Measurements from ENCODE around the gene ST3GAL3. TPM values are rescaled to one million over a fixed set of nuclear protein-coding genes. Genes with fewer than 3 reads are reported as not detected.

The ST3GAL3 gene
- total RNA-seq, 1 experiment from 2014 or later, result 26.8 TPM

DNA sequence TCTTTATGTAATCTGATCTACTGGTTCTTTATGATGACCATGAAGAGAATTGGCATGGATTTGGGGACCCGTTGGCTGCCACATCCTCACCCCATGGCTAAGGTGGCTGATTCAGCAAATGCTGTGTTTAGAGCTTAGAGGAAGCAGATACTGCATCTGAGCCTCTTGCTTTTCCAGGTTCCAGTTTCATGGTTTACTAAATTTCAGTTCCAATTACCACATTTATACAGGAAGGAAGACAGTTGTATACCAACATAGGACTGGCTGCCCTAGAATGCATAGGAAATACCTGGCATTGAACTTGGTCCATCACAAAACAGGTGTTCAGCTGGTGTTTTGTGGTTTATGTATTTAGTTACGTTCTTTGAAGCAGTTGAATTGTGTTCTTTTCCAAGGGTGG is 107.1 kb downstream of the ST3GAL3 start:
- intact Hi-C loops (cut with micrococcal nuclease; ENCODE audit: unreplicated experiment), result no loop called here
- TF ChIP-seq EZH2 (IDR thresholded peaks at IDR 0.05; ENCODE audit: borderline replicate concordance, low read depth, low read length, poor library complexity, severe bottlenecking), result no peak
- no TSS peak for BruUV-seq (replicated peaks)
- Histone ChIP-seq H3K36me3 (ENCODE audit: insufficient read depth, low read length, poor library complexity, severe bottlenecking) (peaks cover 11% of the 10 kb centered on the region), H3K27me3 (replicated peaks; ENCODE audit: insufficient read depth, low read depth, low read length, poor library complexity) (no peaks in the 10 kb centered on the region), H3K9me3 (ENCODE audit: low read depth, low read length, poor library complexity, severe bottlenecking) (peaks cover 14% of the 10 kb centered on the region), H3K4me3 (ENCODE audit: low read depth, low read length, poor library complexity, severe bottlenecking) (no peak overlapping the region), H3K4me1 (ENCODE audit: insufficient read depth, low read length, poor library complexity, severe bottlenecking) (no peaks in the 10 kb centered on the region), H3K27ac (ENCODE audit: low read depth, low read length, poor library complexity, severe bottlenecking) (no peak overlapping the region)
- DNase-seq (ENCODE audit: low spot score), result no peak
- ChIA-PET CTCF (no interaction called here), POLR2A (ENCODE audit: low non-redundant PET) (interaction anchor here (0.5 to 0.7 kb wide), 2 partner anchors 43 to 463 kb away, joined by 4 to 5 read pairs; no protein-coding TSS in a partner anchor)

DNA sequence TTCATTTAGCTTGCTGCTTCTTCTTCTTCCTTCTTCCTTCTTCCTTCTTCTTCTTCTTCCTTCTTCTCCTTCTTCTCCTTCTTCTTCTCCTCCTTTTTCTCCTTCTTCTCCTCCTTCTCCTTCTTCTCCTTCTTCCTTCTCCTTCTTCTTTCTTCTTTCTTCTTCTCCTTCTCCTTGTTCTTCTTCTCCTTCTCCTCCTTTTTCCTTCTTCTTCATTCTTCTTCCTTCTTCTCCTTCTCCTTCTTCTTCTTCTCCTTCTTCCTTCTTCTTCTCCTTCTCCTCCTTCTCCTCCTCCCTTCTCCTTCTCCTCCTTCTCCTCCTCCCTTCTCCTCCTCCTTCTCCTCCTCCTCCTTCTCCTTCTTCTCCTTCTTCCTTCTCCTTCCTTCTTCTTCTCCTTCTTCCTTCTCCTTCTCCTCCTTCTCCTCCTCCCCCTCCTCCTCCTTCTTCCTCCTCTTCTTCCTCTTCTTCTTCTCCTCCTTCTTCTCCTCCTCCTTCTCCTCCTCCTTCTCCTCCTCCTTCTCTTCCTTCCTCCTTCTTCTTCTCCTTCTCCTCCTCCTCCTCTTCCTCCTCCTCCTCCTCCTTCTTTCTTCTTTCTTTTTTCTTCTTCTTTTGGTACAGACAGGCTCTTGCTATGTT is 110.1 kb downstream of the ST3GAL3 start:
- Histone ChIP-seq H3K9me3 (ENCODE audit: low read depth, low read length, poor library complexity, severe bottlenecking) (peaks cover 15% of the 10 kb centered on the region), H3K4me1 (ENCODE audit: insufficient read depth, low read length, poor library complexity, severe bottlenecking) (no peaks in the 10 kb centered on the region), H3K36me3 (ENCODE audit: insufficient read depth, low read length, poor library complexity, severe bottlenecking) (peaks cover 15% of the 10 kb centered on the region), H3K27me3 (replicated peaks; ENCODE audit: insufficient read depth, low read depth, low read length, poor library complexity) (no peaks in the 10 kb centered on the region), H3K27ac (ENCODE audit: low read depth, low read length, poor library complexity, severe bottlenecking) (no peak overlapping the region), H3K4me3 (ENCODE audit: low read depth, low read length, poor library complexity, severe bottlenecking) (no peak overlapping the region)
- intact Hi-C loops (cut with micrococcal nuclease; ENCODE audit: unreplicated experiment), result no loop called here
- BruUV-seq (replicated peaks), result no TSS peak
- DNase-seq (ENCODE audit: low spot score), result no peak
- TF ChIP-seq, protein P1, sequence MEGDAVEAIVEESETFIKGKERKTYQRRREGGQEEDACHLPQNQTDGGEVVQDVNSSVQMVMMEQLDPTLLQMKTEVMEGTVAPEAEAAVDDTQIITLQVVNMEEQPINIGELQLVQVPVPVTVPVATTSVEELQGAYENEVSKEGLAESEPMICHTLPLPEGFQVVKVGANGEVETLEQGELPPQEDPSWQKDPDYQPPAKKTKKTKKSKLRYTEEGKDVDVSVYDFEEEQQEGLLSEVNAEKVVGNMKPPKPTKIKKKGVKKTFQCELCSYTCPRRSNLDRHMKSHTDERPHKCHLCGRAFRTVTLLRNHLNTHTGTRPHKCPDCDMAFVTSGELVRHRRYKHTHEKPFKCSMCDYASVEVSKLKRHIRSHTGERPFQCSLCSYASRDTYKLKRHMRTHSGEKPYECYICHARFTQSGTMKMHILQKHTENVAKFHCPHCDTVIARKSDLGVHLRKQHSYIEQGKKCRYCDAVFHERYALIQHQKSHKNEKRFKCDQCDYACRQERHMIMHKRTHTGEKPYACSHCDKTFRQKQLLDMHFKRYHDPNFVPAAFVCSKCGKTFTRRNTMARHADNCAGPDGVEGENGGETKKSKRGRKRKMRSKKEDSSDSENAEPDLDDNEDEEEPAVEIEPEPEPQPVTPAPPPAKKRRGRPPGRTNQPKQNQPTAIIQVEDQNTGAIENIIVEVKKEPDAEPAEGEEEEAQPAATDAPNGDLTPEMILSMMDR (conservative IDR thresholded peaks at IDR 0.05; ENCODE audit: low read depth, low read length), result no peak
- no peak for TF ChIP-seq EZH2 (IDR thresholded peaks at IDR 0.05; ENCODE audit: borderline replicate concordance, low read depth, low read length, poor library complexity, severe bottlenecking)
- CTCF ChIA-PET, result interaction anchor here (0.5 to 0.7 kb wide), 2 partner anchors 16 to 230 kb away, joined by 3 to 5 read pairs; no protein-coding TSS in a partner anchor
- POLR2A ChIA-PET (ENCODE audit: low non-redundant PET), result no interaction called here

DNA sequence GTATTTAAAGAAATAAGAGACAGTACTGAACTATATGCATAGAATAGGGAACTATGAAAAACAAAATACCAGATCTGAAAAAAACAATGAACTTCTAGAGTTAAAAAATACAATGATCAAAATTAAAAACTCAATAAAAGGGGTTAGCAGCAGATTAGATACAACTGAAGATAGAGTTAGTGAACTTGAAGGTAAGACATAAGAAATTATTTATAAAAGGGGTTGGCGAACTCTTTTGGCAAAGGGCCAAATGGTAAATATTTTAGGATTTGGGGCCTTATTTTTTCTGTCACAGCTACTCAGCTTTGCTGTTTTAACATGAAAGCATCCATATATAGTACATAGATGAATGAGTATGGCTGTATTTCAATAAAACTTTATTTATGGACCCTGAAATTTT is 111.4 kb downstream of the ST3GAL3 start:
- TF ChIP-seq EZH2 (IDR thresholded peaks at IDR 0.05; ENCODE audit: borderline replicate concordance, low read depth, low read length, poor library complexity, severe bottlenecking), result no peak
- TF ChIP-seq, protein P1 (conservative IDR thresholded peaks at IDR 0.05; ENCODE audit: low read depth, low read length), result no peak
- no peaks in the 10 kb centered on the region for H3K4me1 ChIP-seq (ENCODE audit: insufficient read depth, low read length, poor library complexity, severe bottlenecking)
- CTCF ChIA-PET, result no interaction called here

DNA sequence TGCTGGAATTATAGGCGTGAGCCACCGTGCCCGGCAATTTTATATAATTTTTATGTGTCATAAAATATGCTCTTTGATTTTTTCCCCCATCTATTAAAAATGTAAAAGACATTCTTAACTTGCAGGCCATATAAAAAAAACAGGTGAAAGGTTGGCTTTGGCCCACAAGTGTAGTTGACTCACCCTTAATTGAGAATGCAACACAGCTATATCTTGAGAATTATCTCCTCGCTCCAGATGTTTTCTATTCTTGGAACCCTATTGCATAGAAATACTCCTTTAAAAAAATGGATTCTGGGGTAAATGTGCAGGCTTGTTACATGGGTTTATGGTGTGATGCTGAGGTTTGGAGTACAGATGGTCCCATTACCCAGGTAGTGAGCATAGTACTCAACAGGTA is 112.0 kb downstream of the ST3GAL3 start:
- ChIA-PET POLR2A (ENCODE audit: low non-redundant PET) (no interaction called here), CTCF (no interaction called here)
- H3K4me3 ChIP-seq (ENCODE audit: low read depth, low read length, poor library complexity, severe bottlenecking), result no peak overlapping the region
- intact Hi-C loops (cut with micrococcal nuclease; ENCODE audit: unreplicated experiment), result no loop called here
- peaks cover 15% of the 10 kb centered on the region for H3K9me3 ChIP-seq (ENCODE audit: low read depth, low read length, poor library complexity, severe bottlenecking)
- H3K27me3 ChIP-seq (replicated peaks; ENCODE audit: insufficient read depth, low read depth, low read length, poor library complexity), result no peaks in the 10 kb centered on the region
- H3K4me1 ChIP-seq (ENCODE audit: insufficient read depth, low read length, poor library complexity, severe bottlenecking), result no peaks in the 10 kb centered on the region
- H3K27ac ChIP-seq (ENCODE audit: low read depth, low read length, poor library complexity, severe bottlenecking), result no peak overlapping the region
- no TSS peak for BruUV-seq (replicated peaks)
- TF ChIP-seq, protein P1 (conservative IDR thresholded peaks at IDR 0.05; ENCODE audit: low read depth, low read length), result no peak
- TF ChIP-seq EZH2 (IDR thresholded peaks at IDR 0.05; ENCODE audit: borderline replicate concordance, low read depth, low read length, poor library complexity, severe bottlenecking), result no peak
- peaks cover 15% of the 10 kb centered on the region for H3K36me3 ChIP-seq (ENCODE audit: insufficient read depth, low read length, poor library complexity, severe bottlenecking)
- no peak for DNase-seq (ENCODE audit: low spot score)

More for the DNA sequence above, 111.4 kb downstream of the ST3GAL3 start:
- intact Hi-C loops (cut with micrococcal nuclease; ENCODE audit: unreplicated experiment), result no loop called here
- no peaks in the 10 kb centered on the region for H3K27me3 ChIP-seq (replicated peaks; ENCODE audit: insufficient read depth, low read depth, low read length, poor library complexity)
- DNase-seq (ENCODE audit: low spot score), result no peak
- POLR2A ChIA-PET (ENCODE audit: low non-redundant PET), result no interaction called here
- no peak overlapping the region for H3K27ac ChIP-seq (ENCODE audit: low read depth, low read length, poor library complexity, severe bottlenecking)
- no TSS peak for BruUV-seq (replicated peaks)
- H3K36me3 ChIP-seq (ENCODE audit: insufficient read depth, low read length, poor library complexity, severe bottlenecking), result peaks cover 15% of the 10 kb centered on the region
- H3K9me3 ChIP-seq (ENCODE audit: low read depth, low read length, poor library complexity, severe bottlenecking), result peaks cover 15% of the 10 kb centered on the region
- H3K4me3 ChIP-seq (ENCODE audit: low read depth, low read length, poor library complexity, severe bottlenecking), result no peak overlapping the region

Data from A673 (cell line).